HG02610 (cell line): ENCODE data around the gene S100A4.

Experiments used
- ATAC-seq: cut with Tn5 transposase; IDR thresholded peaks from one replicate; pipeline ENCODE4 v1.9.1; 2021; ENCODE audit warnings: mild to moderate bottlenecking, moderate library complexity; ENCODE audit not compliant: unreplicated experiment

S100A4 gene

GRCh38 chr1:153513023-153513422 is 32.6 kb downstream of the S100A4 start:
- no peak for ATAC-seq

GRCh38 chr1:153510984-153511410 is 34.6 kb downstream of the S100A4 start:
- peak; percentile 44 for ATAC-seq

GRCh38 chr1:153509729-153510354 is 35.8 kb downstream of the S100A4 start:
- ATAC-seq: no peak

- no peak for ATAC-seq
These were observed 36.6 kb downstream of the S100A4 start for GRCh38 chr1:153509036-153509435.

GRCh38 chr1:153507926-153508583 is 37.6 kb downstream of the S100A4 start:
- ATAC-seq: no peak

- ATAC-seq: no peak
These were observed 38.7 kb downstream of the S100A4 start for GRCh38 chr1:153506831-153507413.

- no peak for ATAC-seq
These were observed 39.2 kb downstream of the S100A4 start for GRCh38 chr1:153506386-153506785.

GRCh38 chr1:153505576-153505975 is 40.0 kb downstream of the S100A4 start:
- ATAC-seq: no peak

- no peak for ATAC-seq
These were observed 41.8 kb downstream of the S100A4 start for GRCh38 chr1:153503766-153504165.

GRCh38 chr1:153498746-153499145 is 46.9 kb downstream of the S100A4 start:
- ATAC-seq: no peak

GRCh38 chr1:153495536-153495935 is 50.1 kb downstream of the S100A4 start:
- ATAC-seq: no peak

GRCh38 chr1:153494976-153495535 is 50.5 kb downstream of the S100A4 start:
- ATAC-seq: no peak
